ENCODE data around the gene KCMF1. TPM values are rescaled to one million over a fixed set of nuclear protein-coding genes. Genes with fewer than 3 reads are reported as not detected.
A peak's percentile ranks its signal among the peaks of the same experiment; 100 is the strongest.

The KCMF1 gene
- total and polyA plus RNA-seq, 9 of the 15 experiments (the other 6 are each of a cell fraction or from before 2014, with no cell fraction given), result 6.8 to 88.2 (median 46.5) TPM

DNA sequence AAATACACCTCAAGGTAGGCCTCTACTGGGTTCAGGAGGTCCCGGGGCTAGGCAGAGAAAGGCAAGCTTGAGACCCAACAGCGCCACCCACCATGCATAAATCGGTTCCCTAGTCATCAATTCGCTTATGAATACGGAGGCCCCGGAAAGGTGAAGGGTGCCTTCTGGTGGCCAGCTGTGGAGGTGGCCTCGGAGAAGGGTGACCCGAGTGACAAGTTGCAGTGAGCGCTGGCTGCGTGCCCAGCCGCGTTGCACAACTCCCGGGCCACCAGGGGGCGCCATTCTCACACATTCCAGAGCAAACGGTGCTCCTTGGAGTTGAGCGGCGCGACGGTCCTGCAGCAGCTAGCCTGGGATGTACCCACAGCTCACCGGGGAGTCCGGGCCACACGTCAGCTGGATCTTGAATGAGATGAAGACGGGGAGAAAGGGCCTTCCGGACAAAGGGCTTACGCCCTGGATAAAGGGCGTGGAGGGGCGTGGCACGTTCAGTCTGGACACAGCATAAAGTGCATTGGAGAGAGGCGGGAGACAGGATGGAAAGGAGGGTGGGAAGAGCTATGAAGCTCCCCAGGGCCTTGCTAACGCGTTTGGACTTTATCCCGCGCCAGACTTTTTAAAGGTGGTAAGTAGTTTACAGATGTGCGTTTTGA is 45.1 kb upstream of the KCMF1 start:
- no peak overlapping the region; the same call in 2 of the 3 replicates for H3K27ac ChIP-seq (ENCODE audit: extremely low read depth, low read depth, low read length)
- in situ Hi-C loops (cut with MboI), result loop anchor here (5.0 to 10.0 kb wide), 2 partner anchors 379 to 429 kb away; no protein-coding TSS in a partner anchor
- peak; percentile 88 for TF ChIP-seq MYC (IDR thresholded peaks at IDR 0.05; ENCODE audit: low read depth, low read length)
- TF ChIP-seq MYC (CRISPR knock-in tag; IDR thresholded peaks at IDR 0.05; ENCODE audit: borderline replicate concordance, low read depth), result 0 out of 2 replicates have a peak, but pooled peaks have one; percentile 39
- TF ChIP-seq CEBPG (CRISPR knock-in tag; IDR thresholded peaks at IDR 0.05), result peak; percentile 90
- TF ChIP-seq CEBPG (tag; conservative IDR thresholded peaks at IDR 0.05 in 1 of 2, IDR thresholded peaks at IDR 0.05 in 1 of 2), result peak; percentile 92 to 95
- peak; percentile 74; the same call in 1 of the 2 replicates for TF ChIP-seq ETV5 (CRISPR knock-in tag; IDR thresholded peaks at IDR 0.05; ENCODE audit: low read depth)
- peak; percentile 82 for TF ChIP-seq ATF7 (IDR thresholded peaks at IDR 0.05)
- TF ChIP-seq SIN3B (IDR thresholded peaks at IDR 0.05; ENCODE audit: low read depth), result no peak
- TF ChIP-seq CC2D1A (IDR thresholded peaks at IDR 0.05), result peak; percentile 84
- TF ChIP-seq GABPB1 (CRISPR knock-in tag; IDR thresholded peaks at IDR 0.05), result peak; percentile 77
- TF ChIP-seq, protein P1, sequence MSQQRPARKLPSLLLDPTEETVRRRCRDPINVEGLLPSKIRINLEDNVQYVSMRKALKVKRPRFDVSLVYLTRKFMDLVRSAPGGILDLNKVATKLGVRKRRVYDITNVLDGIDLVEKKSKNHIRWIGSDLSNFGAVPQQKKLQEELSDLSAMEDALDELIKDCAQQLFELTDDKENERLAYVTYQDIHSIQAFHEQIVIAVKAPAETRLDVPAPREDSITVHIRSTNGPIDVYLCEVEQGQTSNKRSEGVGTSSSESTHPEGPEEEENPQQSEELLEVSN (IDR thresholded peaks at IDR 0.05; ENCODE audit: borderline replicate concordance in 1 of 2, extremely low read depth in 1 of 2, insufficient read depth in 1 of 2, insufficient read length in 1 of 2, low read depth in 1 of 2, low read length in 1 of 2, poor library complexity in 1 of 2, severe bottlenecking in 1 of 2), result peak; percentile 90 to 91
- peak; percentile 72; the same call in 1 of the 2 replicates for TF ChIP-seq ZNF431 (CRISPR knock-in tag; IDR thresholded peaks at IDR 0.05)
- no peak for TF ChIP-seq HDAC8 (tag; IDR thresholded peaks at IDR 0.05)
- TF ChIP-seq, protein P2, sequence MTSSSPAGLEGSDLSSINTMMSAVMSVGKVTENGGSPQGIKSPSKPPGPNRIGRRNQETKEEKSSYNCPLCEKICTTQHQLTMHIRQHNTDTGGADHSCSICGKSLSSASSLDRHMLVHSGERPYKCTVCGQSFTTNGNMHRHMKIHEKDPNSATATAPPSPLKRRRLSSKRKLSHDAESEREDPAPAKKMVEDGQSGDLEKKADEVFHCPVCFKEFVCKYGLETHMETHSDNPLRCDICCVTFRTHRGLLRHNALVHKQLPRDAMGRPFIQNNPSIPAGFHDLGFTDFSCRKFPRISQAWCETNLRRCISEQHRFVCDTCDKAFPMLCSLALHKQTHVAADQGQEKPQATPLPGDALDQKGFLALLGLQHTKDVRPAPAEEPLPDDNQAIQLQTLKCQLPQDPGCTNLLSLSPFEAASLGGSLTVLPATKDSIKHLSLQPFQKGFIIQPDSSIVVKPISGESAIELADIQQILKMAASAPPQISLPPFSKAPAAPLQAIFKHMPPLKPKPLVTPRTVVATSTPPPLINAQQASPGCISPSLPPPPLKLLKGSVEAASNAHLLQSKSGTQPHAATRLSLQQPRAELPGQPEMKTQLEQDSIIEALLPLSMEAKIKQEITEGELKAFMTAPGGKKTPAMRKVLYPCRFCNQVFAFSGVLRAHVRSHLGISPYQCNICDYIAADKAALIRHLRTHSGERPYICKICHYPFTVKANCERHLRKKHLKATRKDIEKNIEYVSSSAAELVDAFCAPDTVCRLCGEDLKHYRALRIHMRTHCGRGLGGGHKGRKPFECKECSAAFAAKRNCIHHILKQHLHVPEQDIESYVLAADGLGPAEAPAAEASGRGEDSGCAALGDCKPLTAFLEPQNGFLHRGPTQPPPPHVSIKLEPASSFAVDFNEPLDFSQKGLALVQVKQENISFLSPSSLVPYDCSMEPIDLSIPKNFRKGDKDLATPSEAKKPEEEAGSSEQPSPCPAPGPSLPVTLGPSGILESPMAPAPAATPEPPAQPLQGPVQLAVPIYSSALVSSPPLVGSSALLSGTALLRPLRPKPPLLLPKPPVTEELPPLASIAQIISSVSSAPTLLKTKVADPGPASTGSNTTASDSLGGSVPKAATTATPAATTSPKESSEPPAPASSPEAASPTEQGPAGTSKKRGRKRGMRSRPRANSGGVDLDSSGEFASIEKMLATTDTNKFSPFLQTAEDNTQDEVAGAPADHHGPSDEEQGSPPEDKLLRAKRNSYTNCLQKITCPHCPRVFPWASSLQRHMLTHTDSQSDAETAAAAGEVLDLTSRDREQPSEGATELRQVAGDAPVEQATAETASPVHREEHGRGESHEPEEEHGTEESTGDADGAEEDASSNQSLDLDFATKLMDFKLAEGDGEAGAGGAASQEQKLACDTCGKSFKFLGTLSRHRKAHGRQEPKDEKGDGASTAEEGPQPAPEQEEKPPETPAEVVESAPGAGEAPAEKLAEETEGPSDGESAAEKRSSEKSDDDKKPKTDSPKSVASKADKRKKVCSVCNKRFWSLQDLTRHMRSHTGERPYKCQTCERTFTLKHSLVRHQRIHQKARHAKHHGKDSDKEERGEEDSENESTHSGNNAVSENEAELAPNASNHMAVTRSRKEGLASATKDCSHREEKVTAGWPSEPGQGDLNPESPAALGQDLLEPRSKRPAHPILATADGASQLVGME (CRISPR knock-in tag; IDR thresholded peaks at IDR 0.05), result peak; percentile 83; the same call in 1 of the 2 replicates

More for the DNA sequence above, 45.1 kb upstream of the KCMF1 start:
- Histone ChIP-seq H3K4me3 (peak overlapping the region; percentile 41), H3K36me3 (ENCODE audit: control insufficient read depth, insufficient read depth, low read length) (no peaks in the 10 kb centered on the region), H3K27me3 (ENCODE audit: control insufficient read depth in 2 of 2, insufficient read depth in 2 of 2, low read length in 2 of 2) (no peaks in the 10 kb centered on the region; a peak in 1 of 5 replicates), H3K4me1 (replicated peaks in 1 of 2; ENCODE audit: control insufficient read depth in 2 of 2, insufficient read depth in 2 of 2, low read length in 2 of 2) (peaks cover 13 to 19% of the 10 kb centered on the region in 2 experiments), H4K20me1 (replicated peaks; ENCODE audit: control insufficient read depth, insufficient read depth, low read length) (no peaks in the 10 kb centered on the region), H3K9ac (ENCODE audit: insufficient read depth in 1 of 2, low read depth in 2 of 2, low read length in 2 of 2) (no peak overlapping the region; a peak in 1 of 4 replicates), H3K79me2 (ENCODE audit: control insufficient read depth, insufficient read depth, low read length) (no peaks in the 10 kb centered on the region), H2AFZ (ENCODE audit: low read depth, low read length) (peak overlapping the region; percentile 98), H3K9me3 (replicated peaks; ENCODE audit: control insufficient read depth, insufficient read depth, low read depth, low read length) (no peaks in the 10 kb centered on the region), H3K9me1 (ENCODE audit: control insufficient read depth, insufficient read depth, low read length) (peaks cover 5% of the 10 kb centered on the region), H3K4me2 (ENCODE audit: insufficient read depth, low read length) (peak overlapping the region; percentile 93)
- ATAC-seq, result peak; percentile 92
- peak; percentile 97 for FAIRE-seq
- no TSS peak for BruUV-seq (replicated peaks)
- ChIA-PET CTCF (ENCODE audit: low intra/inter-chr PET ratio) (interaction anchor here (0.6 to 3.1 kb wide), 14 partner anchors 21 to 433 kb away, joined by 3 to 20 read pairs (median 6); partner anchors contain the start of gene TMSB10), POLR2A (interaction anchor here (0.5 to 2.8 kb wide), 11 partner anchors 14 to 237 kb away, joined by 3 to 23 read pairs (median 3); no protein-coding TSS in a partner anchor)
- intact Hi-C loops (cut with micrococcal nuclease), result loop anchor here (1.0 to 10.0 kb wide), 9 partner anchors 19 to 431 kb away; no protein-coding TSS in a partner anchor
- under 1% methylated on average over 34 of the region's 34 CpGs for WGBS (ENCODE audit: insufficient coverage, low coverage, missing lambda C conversion rate)
- DNase-seq (ENCODE audit: extremely low read depth in 1 of 4, low spot score in 3 of 4), result peak; percentile 86 to 99 (median 88)

Measured in K562 (cell line).